HepG2 (cell line): Measurements from ENCODE around the gene ANTXR1. TPM values are rescaled to one million over a fixed set of nuclear protein-coding genes. Genes with fewer than 3 reads are reported as not detected.

ENCODE experiments used
- ATAC-seq: fragments of 200-7000 bp; cut with Tn5 transposase; 3 replicates; pipeline ENCODE4 v1.9.1; 2020; ENCODE audit warnings: mild to moderate bottlenecking, moderate library complexity
- BruUV-seq: library from RNA; stranded (reverse); fragments of 400-500 nt; replicated peaks from 2 replicates; lab custom pipeline; 2021; lab: Mats Ljungman, UMichigan
- CTCF ChIA-PET: fragments of 300-600 bp; formaldehyde crosslinking; extraction: SDS; loops from one replicate; lab custom pipeline; 2021; ENCODE audit warnings: low total read pairs, inconsistent platforms, low intra/inter-chr PET ratio; lab: Yijun Ruan, JAX
- POLR2A ChIA-PET: fragments of 350-600 bp; sonication (Branson Sonifier 250); formaldehyde crosslinking; loops from one replicate; lab custom pipeline; 2020; ENCODE audit warnings: antibody characterized with exemption, inconsistent platforms; lab: Yijun Ruan, JAX
- DNase-seq: peaks from one replicate; pipeline ENCODE4 v3.0.0-alpha.2; 2015; ENCODE audit warnings: low spot score
- FAIRE-seq: peaks from 3 replicates; lab custom pipeline; 2011; peaks lifted over from hg19 to GRCh38; lab: Jason Lieb, UNC
- H2AFZ ChIP-seq: one replicate; pipeline ENCODE4 v1.6.1; 2011; ENCODE audit warnings: low read length, inconsistent platforms
- H3K27ac ChIP-seq: fragments of 300-600 bp; 3 replicates; pipeline ENCODE4 v1.8.0; 2011; ENCODE audit warnings: mixed run types, mild to moderate bottlenecking, mixed read lengths, low read length, inconsistent platforms; ENCODE audit not compliant: insufficient read depth; ENCODE audit errors: extremely low read length
- H3K27me3 ChIP-seq, 2 experiments: fragments of 200-600 bp in 1 of 2; 2 replicates in 1 of 2; 3 replicates in 1 of 2; pipeline versions ENCODE4 v1.6.0 to v1.8.0; 2011; ENCODE audit warnings: low read length in 2 of 2, mild to moderate bottlenecking in 2 of 2, moderate library complexity in 2 of 2, inconsistent platforms in 1 of 2; ENCODE audit not compliant: insufficient read depth in 2 of 2, control insufficient read depth in 1 of 2
- H3K36me3 ChIP-seq, 2 experiments: fragments of 200-600 bp in 1 of 2; replicated peaks in 1 of 2; 2 replicates in 1 of 2; 3 replicates in 1 of 2; pipeline versions ENCODE4 v1.5.1 to v1.8.0; 2011; ENCODE audit warnings: low read length in 2 of 2, inconsistent platforms in 1 of 2; ENCODE audit not compliant: insufficient read depth in 2 of 2, control insufficient read depth in 1 of 2
- H3K4me1 ChIP-seq: 2 replicates; pipeline ENCODE4 v1.5.1; 2012; ENCODE audit warnings: low read length, inconsistent platforms; ENCODE audit not compliant: insufficient read depth
- H3K4me2 ChIP-seq: 2 replicates; pipeline ENCODE4 v1.6.0; 2011; ENCODE audit warnings: low read depth, low read length, inconsistent platforms
- H3K4me3 ChIP-seq, 3 experiments: fragments of 200-600 bp in 1 of 3; sonication (generic), shearing (Covaris generic) in 1 of 3; replicated peaks in 1 of 3; 2 replicates each; pipeline ENCODE4 v1.5.1; 2011 to 2016; ENCODE audit warnings: low read length in 3 of 3, inconsistent platforms in 2 of 3, low read depth in 2 of 3, mild to moderate bottlenecking in 2 of 3, control low read depth in 1 of 3, mixed read lengths in 1 of 3; ENCODE audit not compliant: insufficient read depth in 1 of 3
- H3K79me2 ChIP-seq: one replicate; pipeline ENCODE4 v1.6.1; 2011; ENCODE audit warnings: low read length, inconsistent platforms; ENCODE audit not compliant: insufficient read depth
- H3K9ac ChIP-seq: 2 replicates; pipeline ENCODE4 v1.6.0; 2011; ENCODE audit warnings: mild to moderate bottlenecking, low read depth, low read length, inconsistent platforms; ENCODE audit not compliant: insufficient read depth
- H3K9me3 ChIP-seq: 2 replicates; pipeline ENCODE4 v1.5.1; 2012; ENCODE audit warnings: mild to moderate bottlenecking, low read length
- H4K20me1 ChIP-seq: 2 replicates; pipeline ENCODE4 v1.6.0; 2011; ENCODE audit warnings: inconsistent platforms, mild to moderate bottlenecking, low read length, moderate library complexity; ENCODE audit not compliant: insufficient read depth
- ATF1 ChIP-seq: IDR thresholded peaks from 2 replicates; pipeline ENCODE4 v1.6.1; 2016; ENCODE audit warnings: mild to moderate bottlenecking, control low read depth
- CEBPB ChIP-seq: IDR thresholded peaks from 2 replicates; pipeline ENCODE4 v1.6.1; 2011; ENCODE audit warnings: low read depth, low read length, improper control_type of control experiment, borderline replicate concordance
- MIXL1 ChIP-seq: IDR thresholded peaks from 2 replicates; pipeline ENCODE4 v1.6.1; 2016
- RBAK ChIP-seq: sonication (generic); formaldehyde crosslinking; IDR thresholded peaks from 2 replicates; pipeline ENCODE4 v1.5.1; 2020; ENCODE audit warnings: mild to moderate bottlenecking, missing genetic modification reagents
- ZBTB25 ChIP-seq: IDR thresholded peaks from 2 replicates; pipeline ENCODE4 v1.6.1; 2018; ENCODE audit warnings: missing genetic modification reagents
- WGBS: methylation state at CpG from one replicate; pipeline ENCODE4 v1.1.6; 2017; ENCODE audit warnings: low lambda C conversion rate; 5-methylcytosine and 5-hydroxymethylcytosine counted together
- in situ Hi-C: cut with HindIII; loops from 2 replicates; pipeline ENCODE4 v1.10.0; 2017; ENCODE audit warnings: low pct_unique_long_range_greater_than_20kb; ENCODE audit not compliant: extremely low pct_ligation_motif_present
- intact Hi-C: fragments of 100-400 bp; cut with micrococcal nuclease; formaldehyde crosslinking; loops from one replicate; pipeline ENCODE4 v1.10.0; 2022; ENCODE audit not compliant: unreplicated experiment
- polyA plus RNA-seq, 8 experiments: library from polyadenylated mRNA; depleted of rRNA in 3 of 8; stranded (reverse) in 7 of 8; unstranded in 1 of 8; fragments of >200 nt; fragmentation: Illumina TruSeq in 4 of 8; extraction: Trizol in 4 of 8; gene quantifications; 2 replicates each; pipeline versions ENCODE4 v1.2.1 to v1.2.3, GENCODE V29; 2011 to 2016; ENCODE audit warnings: low read depth in 4 of 8, missing spikeins in 1 of 8, mixed read lengths in 1 of 8; ENCODE audit not compliant: insufficient read depth in 1 of 8
- total RNA-seq, 5 experiments: library from RNA; depleted of rRNA; stranded (reverse); fragments of >200 nt; fragmentation: Illumina TruSeq; extraction: Trizol; gene quantifications; 2 replicates each; pipeline ENCODE4 v1.2.3, GENCODE V29; 2016; ENCODE audit warnings: low read depth in 1 of 5

The ANTXR1 gene
- total and polyA plus RNA-seq, 2 of the 13 experiments (the other 11 are each of a cell fraction or from before 2014, with no cell fraction given) = 4.5 to 12.7 TPM

GRCh38 chr2:69092857-69093256 is 79.9 kb downstream of the ANTXR1 start:
- Histone ChIP-seq H3K36me3 (peaks cover 0 to 3% of the 10 kb centered on the region in 2 experiments; a peak in 1 of 5 replicates), H3K9ac (no peak overlapping the region), H3K4me3 (no peak overlapping the region), H4K20me1 (no peaks in the 10 kb centered on the region), H3K4me2 (no peak overlapping the region), H2AFZ (no peak overlapping the region), H3K27ac (no peak overlapping the region), H3K9me3 (no peaks in the 10 kb centered on the region), H3K27me3 (no peaks in the 10 kb centered on the region), H3K4me1 (peaks cover 21% of the 10 kb centered on the region), H3K79me2 (no peaks in the 10 kb centered on the region)
- TF ChIP-seq RBAK (CRISPR knock-in tag) (no peak), ZBTB25 (CRISPR knock-in tag) (no peak), CEBPB (peak; percentile 30; the same call in 1 of the 2 replicates)
- in situ Hi-C loops = no loop called here
- POLR2A ChIA-PET = no interaction called here
- DNase-seq (no peak), FAIRE-seq (no peak), ATAC-seq (no peak)
- BruUV-seq = no TSS peak
- 60% methylated on average over 1 of the region's 1 CpG for WGBS
- CTCF ChIA-PET = no interaction called here
- intact Hi-C loops = no loop called here

GRCh38 chr2:69095305-69095704 is 82.3 kb downstream of the ANTXR1 start:
- Histone ChIP-seq H3K4me1 (peaks cover 20% of the 10 kb centered on the region), H2AFZ (no peak overlapping the region), H3K9ac (no peak overlapping the region), H3K4me3 (no peak overlapping the region), H3K9me3 (no peaks in the 10 kb centered on the region), H3K4me2 (no peak overlapping the region), H3K79me2 (no peaks in the 10 kb centered on the region), H3K36me3 (peaks cover 0 to 3% of the 10 kb centered on the region in 2 experiments; a peak in 1 of 5 replicates)
- DNase-seq (no peak), FAIRE-seq (no peak), ATAC-seq (no peak)
- WGBS = 84% methylated on average over 2 of the region's 2 CpGs
- CTCF ChIA-PET = no interaction called here
- POLR2A ChIA-PET = no interaction called here
- intact Hi-C loops = no loop called here
- TF ChIP-seq MIXL1 (CRISPR knock-in tag) = no peak
- TF ChIP-seq ATF1 (CRISPR knock-in tag) = 0 out of 2 replicates have a peak, but pooled peaks have one; percentile 19
- TF ChIP-seq, all 625 proteins: peak for 1
- in situ Hi-C loops = no loop called here
- H3K27me3 ChIP-seq = no peaks in the 10 kb centered on the region
- H3K27ac ChIP-seq = no peak overlapping the region
- H4K20me1 ChIP-seq = no peaks in the 10 kb centered on the region
- BruUV-seq = no TSS peak
